ENCODE results near the gene AMBRA1.

Gene AMBRA1

GRCh38 chr11:46357483-46357936 is 236.3 kb downstream of the AMBRA1 start:
- Histone ChIP-seq H3K36me3 (ENCODE audit: insufficient read depth) (no peaks in the 10 kb centered on the region), H3K9ac (no peak overlapping the region), H3K4me1 (ENCODE audit: low read depth, poor library complexity, severe bottlenecking) (peaks cover 11% of the 10 kb centered on the region), H4K20me1 (ENCODE audit: insufficient read depth) (no peaks in the 10 kb centered on the region), H3K79me2 (ENCODE audit: insufficient read depth, low read depth) (peaks cover 6% of the 10 kb centered on the region; the same call in 1 of the 2 replicates), H3K27ac (no peak overlapping the region), H3K4me2 (no peak overlapping the region), H2AFZ (ENCODE audit: low read depth) (no peak overlapping the region), H3K4me3 (IDR thresholded peaks at IDR 0.05; ENCODE audit: insufficient read depth, low read depth, low read length) (no peak overlapping the region), H3K27me3 (ENCODE audit: insufficient read depth, low read depth) (no peaks in the 10 kb centered on the region)
- TF ChIP-seq CTCF (conservative IDR thresholded peaks at IDR 0.05; ENCODE audit: low read depth, low read length): no peak

- H4K20me1 ChIP-seq (ENCODE audit: insufficient read depth): no peaks in the 10 kb centered on the region
- no peaks in the 10 kb centered on the region for H3K36me3 ChIP-seq (ENCODE audit: insufficient read depth)
- H3K27ac ChIP-seq: no peak overlapping the region
- no peaks in the 10 kb centered on the region for H3K27me3 ChIP-seq (ENCODE audit: insufficient read depth, low read depth)
- peaks cover 11% of the 10 kb centered on the region for H3K4me1 ChIP-seq (ENCODE audit: low read depth, poor library complexity, severe bottlenecking)
- no peak for TF ChIP-seq CTCF (conservative IDR thresholded peaks at IDR 0.05; ENCODE audit: low read depth, low read length)
- H2AFZ ChIP-seq (ENCODE audit: low read depth): no peak overlapping the region
- H3K4me2 ChIP-seq: no peak overlapping the region
- H3K79me2 ChIP-seq (ENCODE audit: insufficient read depth, low read depth): peaks cover 9% of the 10 kb centered on the region; the same call in 1 of the 2 replicates
- no peak overlapping the region for H3K9ac ChIP-seq
- H3K4me3 ChIP-seq (IDR thresholded peaks at IDR 0.05; ENCODE audit: insufficient read depth, low read depth, low read length): no peak overlapping the region
Measured at GRCh38 chr11:46356924-46357482, 236.8 kb downstream of the AMBRA1 start.

- Histone ChIP-seq H3K4me3 (IDR thresholded peaks at IDR 0.05; ENCODE audit: insufficient read depth, low read depth, low read length) (no peak overlapping the region), H3K9ac (no peak overlapping the region), H3K36me3 (ENCODE audit: insufficient read depth) (no peaks in the 10 kb centered on the region; the same call in 1 of the 2 replicates), H3K79me2 (ENCODE audit: insufficient read depth, low read depth) (peaks cover 21% of the 10 kb centered on the region; the same call in 1 of the 2 replicates), H2AFZ (ENCODE audit: low read depth) (no peak overlapping the region), H3K4me1 (ENCODE audit: low read depth, poor library complexity, severe bottlenecking) (peaks cover 25% of the 10 kb centered on the region), H3K27me3 (ENCODE audit: insufficient read depth, low read depth) (no peaks in the 10 kb centered on the region), H3K27ac (no peak overlapping the region), H4K20me1 (ENCODE audit: insufficient read depth) (no peaks in the 10 kb centered on the region), H3K4me2 (no peak overlapping the region)
- TF ChIP-seq CTCF (conservative IDR thresholded peaks at IDR 0.05; ENCODE audit: low read depth, low read length): no peak
Measured at GRCh38 chr11:46353698-46354097, 240.1 kb downstream of the AMBRA1 start.

- H3K27ac ChIP-seq: no peak overlapping the region
- H3K4me1 ChIP-seq (ENCODE audit: low read depth, poor library complexity, severe bottlenecking): peaks cover 25% of the 10 kb centered on the region
- no peak overlapping the region for H2AFZ ChIP-seq (ENCODE audit: low read depth)
- H3K9ac ChIP-seq: no peak overlapping the region
- H3K27me3 ChIP-seq (ENCODE audit: insufficient read depth, low read depth): no peaks in the 10 kb centered on the region
- H3K4me3 ChIP-seq (IDR thresholded peaks at IDR 0.05; ENCODE audit: insufficient read depth, low read depth, low read length): no peak overlapping the region
- H3K36me3 ChIP-seq (ENCODE audit: insufficient read depth): no peaks in the 10 kb centered on the region; the same call in 1 of the 2 replicates
- no peaks in the 10 kb centered on the region for H4K20me1 ChIP-seq (ENCODE audit: insufficient read depth)
- H3K79me2 ChIP-seq (ENCODE audit: insufficient read depth, low read depth): peaks cover 32% of the 10 kb centered on the region
- peak; percentile 64 for TF ChIP-seq CTCF (conservative IDR thresholded peaks at IDR 0.05; ENCODE audit: low read depth, low read length)
- no peak overlapping the region for H3K4me2 ChIP-seq
Measured at GRCh38 chr11:46352063-46352841, 241.6 kb downstream of the AMBRA1 start.

Data from KMS-11 (cell line).